HTR-8/SVneo (cell line): ENCODE results near the gene TMEM235.
A peak's percentile ranks its signal among the peaks of the same experiment; 100 is the strongest.
"Not testable (repeated sequence)": the region's sequence is repeated elsewhere in the genome, so short reads cannot be mapped to it uniquely, and the experiment has no call there.

ENCODE experiments used
- DNase-seq: peaks from one replicate; pipeline ENCODE4 v3.0.0; 2011; ENCODE audit warnings: low spot score, mixed read lengths; ENCODE audit not compliant: insufficient read length
- FAIRE-seq: peaks from 2 replicates; lab custom pipeline; 2011; peaks lifted over from hg19 to GRCh38; lab: Jason Lieb, UNC

Gene TMEM235

GRCh38 chr17:78252701-78253635, 21.5 kb downstream of the TMEM235 start:
- no peak for FAIRE-seq
- DNase-seq: no peak

- not testable (repeated sequence) for DNase-seq, FAIRE-seq
These were observed 22.2 kb downstream of the TMEM235 start for GRCh38 chr17:78253636-78253945.

GRCh38 chr17:78253946-78254672, 22.7 kb downstream of the TMEM235 start:
- peak; percentile 93 for DNase-seq
- FAIRE-seq: peak; percentile 90

- DNase-seq (no peak), FAIRE-seq (no peak)
These were observed 23.7 kb downstream of the TMEM235 start for GRCh38 chr17:78255029-78255656.

- FAIRE-seq (no peak), DNase-seq (no peak)
These were observed 24.7 kb downstream of the TMEM235 start for GRCh38 chr17:78255953-78256706.

GRCh38 chr17:78256707-78257591, 25.5 kb downstream of the TMEM235 start:
- FAIRE-seq (no peak), DNase-seq (no peak)

GRCh38 chr17:78257810-78258322, 26.4 kb downstream of the TMEM235 start:
- DNase-seq (no peak), FAIRE-seq (no peak)

GRCh38 chr17:78258323-78259191, 27.1 kb downstream of the TMEM235 start:
- DNase-seq: no peak
- FAIRE-seq: no peak

- FAIRE-seq: no peak
- DNase-seq: no peak
These were observed 27.7 kb downstream of the TMEM235 start for GRCh38 chr17:78259192-78259554.

- DNase-seq (no peak), FAIRE-seq (no peak)
These were observed 31.8 kb downstream of the TMEM235 start for GRCh38 chr17:78263063-78263735.

GRCh38 chr17:78263736-78264340, 32.4 kb downstream of the TMEM235 start:
- FAIRE-seq: no peak

GRCh38 chr17:78264590-78264989, 33.2 kb downstream of the TMEM235 start:
- FAIRE-seq: no peak
- DNase-seq: no peak

More at GRCh38 chr17:78263736-78264340, 32.4 kb downstream of the TMEM235 start:
- DNase-seq: no peak

- DNase-seq (no peak), FAIRE-seq (no peak)
These were observed 33.7 kb downstream of the TMEM235 start for GRCh38 chr17:78265121-78265520.

- no peak for DNase-seq
These were observed 34.8 kb downstream of the TMEM235 start for GRCh38 chr17:78266231-78266631.

GRCh38 chr17:78266771-78267170, 35.3 kb downstream of the TMEM235 start:
- no peak for FAIRE-seq

More at GRCh38 chr17:78266231-78266631, 34.8 kb downstream of the TMEM235 start:
- no peak for FAIRE-seq

GRCh38 chr17:78267253-78268073, 36.0 kb downstream of the TMEM235 start:
- FAIRE-seq (no peak), DNase-seq (no peak)

More at GRCh38 chr17:78266771-78267170, 35.3 kb downstream of the TMEM235 start:
- DNase-seq: no peak
